BE2C (cell line): ENCODE measurements around the gene ESYT1. TPM values are rescaled to one million over a fixed set of nuclear protein-coding genes. Genes with fewer than 3 reads are reported as not detected.

Experiments
- DNase-seq: peaks from one replicate; pipeline ENCODE4 v3.0.0-alpha.2; 2020
- H3K27me3 ChIP-seq: fragments of 250-450 bp; sonication (Bioruptor Pico); 2 replicates; pipeline ENCODE4 v1.5.1; 2020; ENCODE audit warnings: mild to moderate bottlenecking
- H3K36me3 ChIP-seq: fragments of 250-450 bp; sonication (Bioruptor Pico); 2 replicates; pipeline ENCODE4 v1.5.1; 2020; ENCODE audit warnings: mild to moderate bottlenecking
- H3K4me1 ChIP-seq: fragments of 250-450 bp; sonication (Bioruptor Pico); 2 replicates; pipeline ENCODE4 v1.5.1; 2020
- H3K4me3 ChIP-seq: 2 replicates; pipeline ENCODE4 v1.5.1; 2011; ENCODE audit warnings: low read depth, low read length
- H3K9me3 ChIP-seq: fragments of 250-450 bp; sonication (Bioruptor Pico); 2 replicates; pipeline ENCODE4 v1.5.1; 2020
- CTCF ChIP-seq: IDR thresholded peaks from 2 replicates; pipeline ENCODE4 v1.5.1; 2012; ENCODE audit warnings: mild to moderate bottlenecking, low read depth, low read length
- polyA plus RNA-seq: library from polyadenylated mRNA; unstranded; fragments of >200 nt; gene quantifications from one replicate; pipeline ENCODE4 v1.2.1, GENCODE V29; 2012; ENCODE audit warnings: low read depth, missing spikeins; ENCODE audit not compliant: insufficient read length, insufficient read depth

ESYT1 gene
- 22.8 TPM for polyA plus RNA-seq

DNA sequence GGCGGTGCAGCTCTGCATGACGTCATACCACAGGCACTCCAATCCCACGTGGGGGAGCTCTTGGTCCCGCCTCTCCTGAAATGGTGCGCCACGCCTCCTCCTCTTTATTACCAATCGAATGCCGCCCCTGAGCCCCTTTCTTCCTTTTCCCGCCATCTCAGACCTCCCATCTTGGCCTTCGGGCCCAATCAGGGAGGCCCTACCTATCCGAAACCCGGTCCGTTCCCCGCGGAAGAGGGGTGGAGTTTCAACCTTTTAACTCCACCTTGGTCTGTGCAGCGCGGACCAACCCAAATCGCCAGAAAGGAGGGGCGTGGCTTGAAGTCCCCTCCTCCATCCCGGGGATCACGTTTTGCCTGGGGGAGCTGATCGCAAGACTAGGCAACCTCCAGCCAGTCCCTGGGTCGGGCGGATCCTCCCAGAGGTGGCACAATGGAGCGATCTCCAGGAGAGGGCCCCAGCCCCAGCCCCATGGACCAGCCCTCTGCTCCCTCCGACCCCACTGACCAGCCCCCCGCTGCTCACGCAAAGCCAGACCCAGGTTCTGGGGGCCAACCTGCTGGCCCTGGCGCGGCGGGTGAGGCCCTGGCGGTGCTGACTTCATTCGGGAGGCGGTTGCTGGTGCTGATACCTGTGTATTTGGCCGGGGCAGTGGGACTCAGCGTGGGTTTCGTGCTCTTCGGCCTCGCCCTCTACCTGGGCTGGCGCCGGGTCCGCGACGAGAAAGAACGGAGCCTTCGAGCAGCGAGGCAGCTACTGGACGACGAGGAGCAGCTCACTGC is at the start of gene ESYT1:
Gene ESYT1, plus strand, starts transcription at position 380 of the 782 bp plus-strand sequence. Its CDS starts 53 bp downstream, at position 433.
- Histone ChIP-seq H3K36me3 (peaks cover 23% of the 10 kb centered on the region), H3K4me3 (peak within 1 kb of the TSS; percentile 80)

DNA sequence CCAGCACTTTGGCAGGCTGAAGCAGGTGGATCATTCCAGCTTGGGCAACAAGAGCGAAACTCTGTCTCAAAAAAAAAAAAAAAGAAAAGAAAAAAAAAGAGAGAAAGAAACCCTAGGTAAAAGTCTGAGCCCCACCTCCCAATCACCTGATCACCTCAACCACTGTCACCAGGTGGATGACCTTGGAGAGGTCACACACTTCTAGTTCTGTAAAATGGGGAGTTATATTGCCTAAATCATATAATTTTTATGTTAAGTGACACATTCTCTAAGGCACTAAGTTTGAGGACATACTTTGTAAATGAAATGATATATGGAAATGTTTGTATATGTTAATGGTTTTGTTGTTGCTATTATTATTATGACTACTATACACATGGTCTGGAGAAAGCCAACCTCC is 49.6 kb upstream of the ESYT1 start:
- DNase-seq: no peak
- H3K4me3 ChIP-seq: no peak overlapping the region
- no peak for TF ChIP-seq CTCF

More for the DNA sequence above, at the start of gene ESYT1:
- peak; percentile 99 for DNase-seq
- Histone ChIP-seq H3K4me1 (peaks cover 11% of the 10 kb centered on the region), H3K27me3 (no peaks in the 10 kb centered on the region), H3K9me3 (no peaks in the 10 kb centered on the region)
- no peak for TF ChIP-seq CTCF

GRCh38 chr12:56078931-56079722 is 48.9 kb upstream of the ESYT1 start:
- no peaks in the 10 kb centered on the region for H3K36me3 ChIP-seq
- no peaks in the 10 kb centered on the region for H3K4me1 ChIP-seq
- peak; percentile 76 for TF ChIP-seq CTCF
- peaks cover 5% of the 10 kb centered on the region; the same call in 1 of the 2 replicates for H3K27me3 ChIP-seq
- H3K4me3 ChIP-seq: peak overlapping the region; percentile 68
- no peaks in the 10 kb centered on the region for H3K9me3 ChIP-seq
- DNase-seq: peak; percentile 86

More for the DNA sequence above, 49.6 kb upstream of the ESYT1 start:
- Histone ChIP-seq H3K27me3 (peaks cover 5% of the 10 kb centered on the region; the same call in 1 of the 2 replicates), H3K9me3 (no peaks in the 10 kb centered on the region), H3K36me3 (no peaks in the 10 kb centered on the region), H3K4me1 (no peaks in the 10 kb centered on the region)

GRCh38 chr12:56079723-56080555 is 48.1 kb upstream of the ESYT1 start, which contains the start of gene ERBB3:
TSS of gene ERBB3 (plus strand) at chr12:56080165. CDS start at chr12:56080301, 136 bp downstream.
- Histone ChIP-seq H3K4me1 (no peaks in the 10 kb centered on the region), H3K27me3 (peaks cover 5% of the 10 kb centered on the region; the same call in 1 of the 2 replicates), H3K9me3 (no peaks in the 10 kb centered on the region), H3K36me3 (no peaks in the 10 kb centered on the region), H3K4me3 (peak within 1 kb of the TSS; percentile 68)
- peak; percentile 69 for DNase-seq
- TF ChIP-seq CTCF: no peak

DNA sequence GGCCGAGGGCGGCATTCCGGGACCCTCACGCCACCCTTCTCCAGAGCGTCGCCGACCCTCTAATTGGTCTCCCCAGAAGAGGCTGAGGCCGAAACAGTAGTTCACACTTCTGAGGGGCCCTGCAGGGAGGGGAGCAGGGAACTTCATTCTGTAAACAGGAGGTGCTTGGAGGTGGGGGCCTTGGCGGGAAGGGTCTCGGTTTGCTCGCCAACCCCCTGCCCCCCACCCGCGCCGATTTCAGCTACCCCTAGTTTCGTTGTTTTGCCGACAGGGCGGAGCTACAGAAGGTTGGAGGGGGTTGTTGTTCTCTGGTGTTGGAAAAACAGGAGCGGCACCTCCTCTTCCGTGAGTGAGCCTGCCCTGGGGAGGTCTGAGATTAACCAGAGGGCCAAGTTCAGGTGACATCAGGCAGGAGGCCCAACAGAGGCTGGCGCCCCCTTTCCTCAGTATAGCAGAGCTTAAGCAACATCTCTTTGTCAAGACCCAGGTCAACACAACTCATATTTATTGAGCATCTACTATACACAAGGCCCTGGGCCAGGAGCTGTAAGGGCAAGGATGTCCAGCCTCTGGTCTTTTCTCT is 47.4 kb upstream of the ESYT1 start:
- DNase-seq: no peak

More for the DNA sequence above, 47.4 kb upstream of the ESYT1 start:
- Histone ChIP-seq H3K4me3 (no peak overlapping the region), H3K27me3 (peaks cover 5% of the 10 kb centered on the region; the same call in 1 of the 2 replicates), H3K4me1 (no peaks in the 10 kb centered on the region), H3K9me3 (no peaks in the 10 kb centered on the region), H3K36me3 (no peaks in the 10 kb centered on the region)
- TF ChIP-seq CTCF: no peak
